ENCODE data around the gene SLC26A4. TPM values are rescaled to one million over a fixed set of nuclear protein-coding genes. Genes with fewer than 3 reads are reported as not detected.

SLC26A4 gene
- total RNA-seq, 4 donors from 2014 or later = 0.39 to 0.66 (median 0.51) TPM

DNA sequence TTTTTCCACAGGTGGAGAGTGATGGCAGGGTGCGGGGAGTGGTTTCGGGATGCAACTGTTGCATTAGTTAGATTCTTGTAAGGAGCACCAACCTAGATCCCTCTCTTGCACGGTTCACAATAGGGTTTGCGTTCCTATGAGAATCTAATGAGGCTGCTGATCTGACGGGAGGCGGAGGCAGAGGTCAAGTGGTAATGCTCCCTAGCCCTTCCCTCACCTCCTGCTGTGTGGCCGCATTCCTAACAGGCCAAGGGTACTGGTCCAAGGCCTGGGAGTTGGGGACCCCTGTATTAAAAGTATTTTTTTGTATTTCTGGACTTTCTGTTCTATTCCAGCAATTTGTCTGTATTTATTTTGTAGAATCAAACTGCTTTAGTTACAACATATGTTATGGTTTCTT, 90.5 kb downstream of the SLC26A4 start:
- Histone ChIP-seq H3K27ac (no peak overlapping the region), H3K4me1 (peaks cover 0 to 32% (median 9%) of the 10 kb centered on the region in 4 donors), H3K4me3 (no peak overlapping the region), H3K36me3 (peaks cover 0 to 58% (median 7%) of the 10 kb centered on the region in 3 donors), H3K9me3 (no peaks in the 10 kb centered on the region), H3K27me3 (no peaks in the 10 kb centered on the region)
- DNase-seq (ENCODE audit: low spot score in 2 of 2) = no peak
- TF ChIP-seq EP300 (IDR thresholded peaks at IDR 0.05) (no peak), POLR2A (IDR thresholded peaks at IDR 0.05) (no peak)
- TF ChIP-seq, protein P1, sequence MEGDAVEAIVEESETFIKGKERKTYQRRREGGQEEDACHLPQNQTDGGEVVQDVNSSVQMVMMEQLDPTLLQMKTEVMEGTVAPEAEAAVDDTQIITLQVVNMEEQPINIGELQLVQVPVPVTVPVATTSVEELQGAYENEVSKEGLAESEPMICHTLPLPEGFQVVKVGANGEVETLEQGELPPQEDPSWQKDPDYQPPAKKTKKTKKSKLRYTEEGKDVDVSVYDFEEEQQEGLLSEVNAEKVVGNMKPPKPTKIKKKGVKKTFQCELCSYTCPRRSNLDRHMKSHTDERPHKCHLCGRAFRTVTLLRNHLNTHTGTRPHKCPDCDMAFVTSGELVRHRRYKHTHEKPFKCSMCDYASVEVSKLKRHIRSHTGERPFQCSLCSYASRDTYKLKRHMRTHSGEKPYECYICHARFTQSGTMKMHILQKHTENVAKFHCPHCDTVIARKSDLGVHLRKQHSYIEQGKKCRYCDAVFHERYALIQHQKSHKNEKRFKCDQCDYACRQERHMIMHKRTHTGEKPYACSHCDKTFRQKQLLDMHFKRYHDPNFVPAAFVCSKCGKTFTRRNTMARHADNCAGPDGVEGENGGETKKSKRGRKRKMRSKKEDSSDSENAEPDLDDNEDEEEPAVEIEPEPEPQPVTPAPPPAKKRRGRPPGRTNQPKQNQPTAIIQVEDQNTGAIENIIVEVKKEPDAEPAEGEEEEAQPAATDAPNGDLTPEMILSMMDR (IDR thresholded peaks at IDR 0.05) = no peak
- 86 to 90% methylated on average over 7 of the region's 7 CpGs for whole genome bisulfite sequencing, 2 donors

DNA sequence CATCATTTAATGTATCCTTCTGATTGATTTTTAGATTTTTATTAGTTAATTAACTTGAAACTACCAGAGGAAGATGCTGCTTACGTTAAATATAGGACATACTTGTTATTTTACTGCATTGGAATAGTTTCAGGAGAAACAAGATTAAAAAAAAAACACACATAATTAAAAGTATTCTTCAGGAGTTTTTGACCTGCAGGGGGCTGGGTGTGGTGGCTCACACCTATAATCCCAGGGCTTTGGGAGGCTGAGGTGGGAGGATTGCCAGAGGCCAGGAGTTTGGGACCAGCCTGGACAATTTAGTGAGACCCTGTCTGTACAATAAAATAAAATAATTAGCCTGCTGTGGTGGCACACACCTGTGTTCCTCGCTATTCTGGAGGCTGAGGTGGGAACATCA, 94.0 kb downstream of the SLC26A4 start:
- no peak for DNase-seq (ENCODE audit: low spot score in 2 of 2)
- TF ChIP-seq, protein P1 (IDR thresholded peaks at IDR 0.05) = no peak
- TF ChIP-seq POLR2A (IDR thresholded peaks at IDR 0.05) (no peak), EP300 (IDR thresholded peaks at IDR 0.05) (no peak)
- Histone ChIP-seq H3K27me3 (no peaks in the 10 kb centered on the region), H3K9me3 (no peaks in the 10 kb centered on the region), H3K4me3 (no peak overlapping the region), H3K4me1 (no peaks in the 10 kb centered on the region), H3K27ac (no peak overlapping the region), H3K36me3 (peaks cover 0 to 89% (median 13%) of the 10 kb centered on the region in 3 donors)
- 95 to 98% methylated on average over 2 of the region's 2 CpGs for WGBS, 2 donors

DNA sequence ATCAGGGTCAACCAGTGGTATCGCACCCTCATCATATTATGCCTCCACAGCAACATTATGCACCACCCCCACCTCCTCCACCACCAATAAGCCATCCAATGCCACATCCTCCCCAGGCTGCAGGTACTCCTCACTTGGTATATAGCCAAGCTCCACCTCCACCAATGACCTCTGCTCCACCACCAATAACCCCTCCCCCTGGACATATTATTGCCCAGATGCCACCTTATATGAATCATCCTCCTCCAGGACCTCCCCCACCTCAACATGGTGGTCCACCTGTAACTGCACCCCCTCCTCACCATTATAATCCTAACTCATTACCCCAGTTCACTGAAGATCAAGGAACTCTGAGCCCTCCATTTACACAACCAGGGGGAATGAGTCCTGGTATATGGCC, 98.0 kb downstream of the SLC26A4 start:
- Histone ChIP-seq H3K36me3 (peaks cover 0 to 62% (median 5%) of the 10 kb centered on the region in 3 donors), H3K9me3 (no peaks in the 10 kb centered on the region), H3K4me3 (no peak overlapping the region), H3K27me3 (no peaks in the 10 kb centered on the region), H3K27ac (no peak overlapping the region), H3K4me1 (no peaks in the 10 kb centered on the region)
- DNase-seq (ENCODE audit: low spot score in 2 of 2) = no peak
- 89 to 100% methylated on average over 1 of the region's 1 CpG for WGBS, 2 donors
- TF ChIP-seq POLR2A (IDR thresholded peaks at IDR 0.05) (no peak), EP300 (IDR thresholded peaks at IDR 0.05) (no peak)
- TF ChIP-seq, protein P1 (IDR thresholded peaks at IDR 0.05) = no peak

DNA sequence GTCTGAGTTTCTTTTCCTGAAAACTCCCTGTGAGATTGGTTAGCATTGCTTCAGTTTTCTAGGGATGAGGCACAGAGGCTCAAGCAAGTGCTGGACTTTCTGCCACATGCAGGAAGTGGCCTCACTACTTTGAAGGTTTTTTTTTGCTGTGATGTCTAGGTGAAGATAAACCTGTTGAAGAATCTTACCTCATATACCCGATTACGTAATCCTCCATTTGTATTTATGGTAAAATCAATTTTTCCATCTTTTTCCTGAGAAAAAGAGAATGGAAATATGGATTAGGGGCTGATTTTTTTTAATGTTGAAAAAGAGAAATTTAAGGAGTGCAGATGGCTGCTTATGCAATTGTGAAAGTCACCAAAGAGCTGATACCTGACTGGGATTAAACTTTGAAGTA, 106.8 kb downstream of the SLC26A4 start:
- H3K4me1 ChIP-seq = no peaks in the 10 kb centered on the region
- no peaks in the 10 kb centered on the region for H3K36me3 ChIP-seq
- no peaks in the 10 kb centered on the region for H3K27me3 ChIP-seq
- H3K9me3 ChIP-seq = no peaks in the 10 kb centered on the region
- WGBS, 2 donors = 97 to 99% methylated on average over 2 of the region's 2 CpGs
- H3K27ac ChIP-seq = no peak overlapping the region
- no peak for DNase-seq (ENCODE audit: low spot score in 2 of 2)
- H3K4me3 ChIP-seq = no peak overlapping the region
- TF ChIP-seq, protein P1 (IDR thresholded peaks at IDR 0.05) = no peak
- TF ChIP-seq EP300 (IDR thresholded peaks at IDR 0.05) (no peak), POLR2A (IDR thresholded peaks at IDR 0.05) (no peak)

Small RNAs within 50 kb of the gene (small RNA-seq; reads per million reads assigned to genes)
- not detected for gene BANF1P5

Other genes starting within 250 kb of the SLC26A4 start
- gene GPR22, start 190.8 kb upstream of the SLC26A4 start, total RNA-seq = not detected
- gene COG5, start 96.9 kb upstream of the SLC26A4 start, total RNA-seq = 10 to 100 TPM; 26.7 to 35.7 (median 32.6) TPM
- 10 to 100 TPM in 1 of 4 donors, 1 to 10 TPM in 3; 5.3 to 10.2 (median 8.5) TPM for gene DUS4L, start 96.9 kb upstream of the SLC26A4 start, total RNA-seq
- 100 to 1,000 TPM in 3 of 4 donors, 10 to 100 TPM in 1; 48.9 to 235 (median 121) TPM for gene BCAP29, start 80.6 kb upstream of the SLC26A4 start, total RNA-seq
- 10 to 100 TPM; 16.0 to 24.9 (median 17.9) TPM for gene CBLL1, start 83.3 kb downstream of the SLC26A4 start, total RNA-seq
- not detected for gene SLC26A3, start 142.4 kb downstream of the SLC26A4 start, total RNA-seq
- 10 to 100 TPM; 43.5 to 67.3 (median 59.9) TPM for gene DLD, start 230.4 kb downstream of the SLC26A4 start, total RNA-seq

Data from tibial nerve (tissue), 4 donors.